Mesenchymal stem cell (in vitro differentiated cells and primary cell): ENCODE data around the gene RAD51B.

Experiments
- DNase-seq: peaks from one replicate; pipeline ENCODE4 v3.0.0-alpha.2; 2013
- H2AFZ ChIP-seq: one replicate; pipeline ENCODE4 v1.6.1; 2013; ENCODE audit warnings: low read depth, mild to moderate bottlenecking, control low read depth, inconsistent platforms, low read length, moderate library complexity
- H2AK5ac ChIP-seq: 2 replicates; pipeline ENCODE4 v1.6.1; 2013; ENCODE audit warnings: low read length, moderate library complexity, mild to moderate bottlenecking, inconsistent platforms; ENCODE audit not compliant: severe bottlenecking
- H2BK120ac ChIP-seq: one replicate; pipeline ENCODE4 v1.6.1; 2013; ENCODE audit warnings: low read depth, mild to moderate bottlenecking, inconsistent platforms, low read length, moderate library complexity
- H2BK12ac ChIP-seq, 2 experiments: one replicate each; pipeline ENCODE4 v1.6.1; 2013; ENCODE audit warnings: inconsistent platforms in 2 of 2, low read length in 2 of 2, mild to moderate bottlenecking in 2 of 2, moderate library complexity in 2 of 2, control low read depth in 1 of 2
- H2BK15ac ChIP-seq: one replicate; pipeline ENCODE4 v1.6.1; 2013; ENCODE audit warnings: mild to moderate bottlenecking, low read depth, inconsistent platforms; ENCODE audit not compliant: poor library complexity, severe bottlenecking
- H2BK5ac ChIP-seq: 2 replicates; pipeline ENCODE4 v1.6.1; 2013; ENCODE audit warnings: low read depth, mild to moderate bottlenecking, low read length, control low read depth, inconsistent platforms; ENCODE audit not compliant: poor library complexity, severe bottlenecking
- H3K14ac ChIP-seq, 2 experiments: one replicate each; pipeline ENCODE4 v1.6.1; 2013; ENCODE audit warnings: inconsistent platforms in 2 of 2, low read length in 2 of 2, control low read depth in 1 of 2, mild to moderate bottlenecking in 1 of 2, moderate library complexity in 1 of 2
- H3K18ac ChIP-seq, 2 experiments: one replicate each; pipeline ENCODE4 v1.6.1; 2013; ENCODE audit warnings: inconsistent platforms in 2 of 2, low read length in 2 of 2, control low read depth in 1 of 2, low read depth in 1 of 2, mild to moderate bottlenecking in 1 of 2
- H3K23ac ChIP-seq, 2 experiments: one replicate each; pipeline ENCODE4 v1.6.1; 2013; ENCODE audit warnings: inconsistent platforms in 2 of 2, low read length in 2 of 2, mild to moderate bottlenecking in 2 of 2, moderate library complexity in 2 of 2, control low read depth in 1 of 2
- H3K27ac ChIP-seq: 2 replicates; pipeline ENCODE4 v1.5.1; 2013; ENCODE audit warnings: mild to moderate bottlenecking, moderate library complexity, low read length, control low read depth, inconsistent platforms; ENCODE audit not compliant: poor library complexity, severe bottlenecking
- H3K27me3 ChIP-seq, 2 experiments: 2 replicates each; pipeline versions ENCODE4 v1.6.1 to v1.7.0; 2013; ENCODE audit warnings: low read length in 2 of 2, mild to moderate bottlenecking in 2 of 2, moderate library complexity in 2 of 2, control low read depth in 1 of 2, inconsistent platforms in 1 of 2; ENCODE audit not compliant: control insufficient read depth in 1 of 2, insufficient read depth in 1 of 2
- H3K36me3 ChIP-seq, 2 experiments: 2 replicates each; pipeline versions ENCODE4 v1.6.1 to v1.7.0; 2013; ENCODE audit warnings: low read length in 2 of 2, control low read depth in 1 of 2, inconsistent platforms in 1 of 2, low read depth in 1 of 2, mild to moderate bottlenecking in 1 of 2; ENCODE audit not compliant: insufficient read depth in 2 of 2, control insufficient read depth in 1 of 2
- H3K4ac ChIP-seq, 2 experiments: one replicate each; pipeline ENCODE4 v1.6.1; 2013; ENCODE audit warnings: inconsistent platforms in 2 of 2, low read length in 2 of 2, mild to moderate bottlenecking in 2 of 2, moderate library complexity in 2 of 2, control low read depth in 1 of 2, low read depth in 1 of 2
- H3K4me1 ChIP-seq: 2 replicates; pipeline ENCODE4 v1.6.1; 2013; ENCODE audit warnings: low read depth, low read length, control low read depth; ENCODE audit not compliant: control insufficient read depth, insufficient read depth
- H3K4me2 ChIP-seq: 2 replicates; pipeline ENCODE4 v1.6.1; 2013; ENCODE audit warnings: low read length, mild to moderate bottlenecking, inconsistent platforms; ENCODE audit not compliant: poor library complexity, severe bottlenecking
- H3K4me3 ChIP-seq, 2 experiments: 2 replicates each; pipeline versions ENCODE4 v1.5.1 to v1.7.0; 2013; ENCODE audit warnings: low read length in 2 of 2, mild to moderate bottlenecking in 2 of 2, control low read depth in 1 of 2, low read depth in 1 of 2; ENCODE audit not compliant: insufficient read depth in 1 of 2
- H3K79me1 ChIP-seq: replicated peaks from 2 replicates; pipeline ENCODE4 v1.6.1; 2013; ENCODE audit warnings: mild to moderate bottlenecking, control low read depth, low read length, inconsistent platforms; ENCODE audit not compliant: poor library complexity, severe bottlenecking
- H3K9ac ChIP-seq: 2 replicates; pipeline ENCODE4 v1.7.0; 2013; ENCODE audit warnings: mild to moderate bottlenecking, low read length, moderate library complexity
- H3K9me3 ChIP-seq: 2 replicates; pipeline ENCODE4 v1.7.0; 2013; ENCODE audit warnings: mild to moderate bottlenecking, low read length; ENCODE audit not compliant: control insufficient read depth
- H4K8ac ChIP-seq: one replicate; pipeline ENCODE4 v1.6.1; 2013; ENCODE audit warnings: inconsistent platforms, mild to moderate bottlenecking, low read length, moderate library complexity
- H4K91ac ChIP-seq: one replicate; pipeline ENCODE4 v1.6.1; 2013; ENCODE audit warnings: mild to moderate bottlenecking, low read length, inconsistent platforms
- WGBS: methylation state at CpG from one replicate; pipeline ENCODE4 v1.1.7; 2013; ENCODE audit warnings: mixed read lengths; 5-methylcytosine and 5-hydroxymethylcytosine counted together

The RAD51B gene

GRCh38 chr14:67940486-67941455 is 121.2 kb downstream of the RAD51B start:
- Histone ChIP-seq H2BK120ac (no peak overlapping the region), H2AFZ (no peak overlapping the region), H2BK5ac (no peak overlapping the region), H4K91ac (no peak overlapping the region), H3K4me1 (no peaks in the 10 kb centered on the region), H3K4ac (peak overlapping the region in 1 of 2 experiments; percentile 95), H3K4me3 (peak overlapping the region in 1 of 2 experiments; percentile 38), H3K14ac (no peak overlapping the region), H2BK15ac (no peak overlapping the region), H2AK5ac (no peak overlapping the region), H3K79me1 (no peaks in the 10 kb centered on the region), H3K4me2 (no peak overlapping the region), H4K8ac (no peak overlapping the region), H3K23ac (no peak overlapping the region), H3K18ac (peak overlapping the region; percentile 40 to 70), H3K27me3 (no peaks in the 10 kb centered on the region), H3K9ac (peak overlapping the region; percentile 86), H3K9me3 (no peaks in the 10 kb centered on the region), H2BK12ac (peak overlapping the region in 1 of 2 experiments; percentile 83), H3K36me3 (no peaks in the 10 kb centered on the region), H3K27ac (peak overlapping the region; percentile 72)
- DNase-seq, result peak; percentile 77
- WGBS, result 38% methylated on average over 4 of the region's 4 CpGs

- H3K27ac ChIP-seq, result peak overlapping the region; percentile 72
- H3K18ac ChIP-seq, result peak overlapping the region; percentile 10 to 40
- no peak overlapping the region for H2AFZ ChIP-seq
- H2BK5ac ChIP-seq, result peak overlapping the region; percentile 71
- H3K4me3 ChIP-seq, result peak overlapping the region in 1 of 2 experiments; percentile 38
- no peak overlapping the region for H2BK120ac ChIP-seq
- peak overlapping the region; percentile 39 for H2AK5ac ChIP-seq
- H2BK15ac ChIP-seq, result no peak overlapping the region
- peak; percentile 58 for DNase-seq
- H4K8ac ChIP-seq, result no peak overlapping the region
- H3K4me1 ChIP-seq, result no peaks in the 10 kb centered on the region
- no peaks in the 10 kb centered on the region for H3K27me3 ChIP-seq
- no peak overlapping the region for H3K14ac ChIP-seq
- H3K36me3 ChIP-seq, result no peaks in the 10 kb centered on the region
- H4K91ac ChIP-seq, result no peak overlapping the region
- H3K9ac ChIP-seq, result peak overlapping the region; percentile 86
- H3K79me1 ChIP-seq, result no peaks in the 10 kb centered on the region
- no peak overlapping the region for H3K23ac ChIP-seq
- no peak overlapping the region for H3K4me2 ChIP-seq
- H2BK12ac ChIP-seq, result peak overlapping the region; percentile 75 to 83
- H3K4ac ChIP-seq, result peak overlapping the region; percentile 15 to 95
- no peaks in the 10 kb centered on the region for H3K9me3 ChIP-seq
- no CpG with 5 or more reads among the region's 1 CpG for WGBS
Observed at GRCh38 chr14:67941456-67942018, 122.0 kb downstream of the RAD51B start.

- H4K91ac ChIP-seq, result no peak overlapping the region
- H3K27me3 ChIP-seq, result no peaks in the 10 kb centered on the region
- H2BK5ac ChIP-seq, result no peak overlapping the region
- H3K9me3 ChIP-seq, result no peaks in the 10 kb centered on the region
- no peak overlapping the region for H2BK12ac ChIP-seq
- no peak overlapping the region for H3K4me2 ChIP-seq
- H3K18ac ChIP-seq, result no peak overlapping the region
- H3K36me3 ChIP-seq, result no peaks in the 10 kb centered on the region
- H3K9ac ChIP-seq, result peak overlapping the region; percentile 86
- no peak overlapping the region for H2BK120ac ChIP-seq
- H3K27ac ChIP-seq, result no peak overlapping the region
- peak; percentile 70 for DNase-seq
- no peak overlapping the region for H4K8ac ChIP-seq
- peak overlapping the region in 1 of 2 experiments; percentile 38 for H3K4me3 ChIP-seq
- no peak overlapping the region for H3K14ac ChIP-seq
- no peak overlapping the region for H2BK15ac ChIP-seq
- H3K23ac ChIP-seq, result no peak overlapping the region
- no peak overlapping the region for H2AFZ ChIP-seq
- WGBS, result 67% methylated on average over 1 of the region's 4 CpGs
- H2AK5ac ChIP-seq, result no peak overlapping the region
- no peak overlapping the region for H3K4ac ChIP-seq
- H3K79me1 ChIP-seq, result no peaks in the 10 kb centered on the region
- H3K4me1 ChIP-seq, result no peaks in the 10 kb centered on the region
Observed at GRCh38 chr14:67942080-67942710, 122.6 kb downstream of the RAD51B start.

- Histone ChIP-seq H3K9ac (peak overlapping the region; percentile 86), H4K8ac (no peak overlapping the region), H2BK12ac (no peak overlapping the region), H3K14ac (no peak overlapping the region), H2BK5ac (no peak overlapping the region), H2BK15ac (no peak overlapping the region), H3K27me3 (no peaks in the 10 kb centered on the region), H3K18ac (no peak overlapping the region), H3K4me3 (no peak overlapping the region), H3K27ac (no peak overlapping the region), H3K79me1 (no peaks in the 10 kb centered on the region), H2AK5ac (no peak overlapping the region), H3K9me3 (no peaks in the 10 kb centered on the region), H4K91ac (no peak overlapping the region), H3K4me2 (no peak overlapping the region), H3K23ac (no peak overlapping the region), H3K4me1 (no peaks in the 10 kb centered on the region), H2BK120ac (no peak overlapping the region), H3K36me3 (no peaks in the 10 kb centered on the region), H3K4ac (no peak overlapping the region), H2AFZ (no peak overlapping the region)
- 0% methylated on average over 1 of the region's 3 CpGs for WGBS
- peak; percentile 88 for DNase-seq
Observed at GRCh38 chr14:67943947-67944346, 124.4 kb downstream of the RAD51B start.
